AG04450 (cell line): ENCODE measurements around the gene MED28. TPM values are rescaled to one million over a fixed set of nuclear protein-coding genes. Genes with fewer than 3 reads are reported as not detected.

ENCODE experiments used
- CTCF ChIA-PET: fragments of 300-600, 350-600 bp; formaldehyde crosslinking; extraction: SDS; loops from one replicate; lab custom pipeline; 2022; ENCODE audit warnings: antibody characterized with exemption, inconsistent platforms; lab: Charles Lee
- POLR2A ChIA-PET: fragments of 350-600 bp; formaldehyde crosslinking; extraction: SDS; loops from one replicate; lab custom pipeline; 2021; ENCODE audit warnings: antibody characterized with exemption, inconsistent platforms; lab: Yijun Ruan, JAX
- DNase-seq: peaks from one replicate; pipeline ENCODE4 v3.0.0-alpha.2; 2011; ENCODE audit warnings: low read depth, low spot score
- H3K27ac ChIP-seq: one replicate; pipeline ENCODE4 v1.5.1; 2012; ENCODE audit warnings: low read depth, low read length, control low read depth
- H3K27me3 ChIP-seq: one replicate; pipeline ENCODE4 v1.6.0; 2012; ENCODE audit warnings: low read length; ENCODE audit not compliant: control insufficient read depth, insufficient read depth
- H3K4me3 ChIP-seq: 2 replicates; pipeline ENCODE4 v1.5.1; 2011; ENCODE audit warnings: mild to moderate bottlenecking, low read depth, low read length, control low read depth
- H3K9me3 ChIP-seq: 2 replicates; pipeline ENCODE4 v1.5.1; 2012; ENCODE audit warnings: low read length; ENCODE audit not compliant: control insufficient read depth, insufficient read depth
- CTCF ChIP-seq: IDR thresholded peaks from 2 replicates; pipeline ENCODE4 v1.5.1; 2011; ENCODE audit warnings: low read depth, low read length, control low read depth, inconsistent platforms
- polyA plus RNA-seq: library from polyadenylated mRNA; depleted of rRNA; stranded (reverse); fragments of >200 nt; gene quantifications from 2 replicates; pipeline ENCODE4 v1.2.3, GENCODE V29; 2011

Gene MED28
- polyA plus RNA-seq, 1 experiment = 48.6 TPM

- H3K27me3 ChIP-seq = no peaks in the 10 kb centered on the region
- DNase-seq = no peak
- ChIA-PET POLR2A (interaction anchor here (0.6 kb wide), 1 partner anchor 18 kb away, joined by 6 read pairs; no protein-coding TSS in a partner anchor), CTCF (interaction anchor here (1.1 kb wide), 1 partner anchor 19 kb away, joined by 3 read pairs; the partner anchor contains the start of gene MED28)
- no peaks in the 10 kb centered on the region for H3K9me3 ChIP-seq
- H3K4me3 ChIP-seq = no peak overlapping the region
- no peak overlapping the region for H3K27ac ChIP-seq
- TF ChIP-seq CTCF = no peak
Measured at GRCh38 chr4:17595471-17596005, 18.9 kb upstream of the MED28 start.

GRCh38 chr4:17597517-17597916 is 16.9 kb upstream of the MED28 start:
- Histone ChIP-seq H3K27ac (no peak overlapping the region), H3K9me3 (no peaks in the 10 kb centered on the region), H3K27me3 (no peaks in the 10 kb centered on the region), H3K4me3 (no peak overlapping the region)
- CTCF ChIA-PET = interaction anchor here (0.6 to 1.6 kb wide), 8 partner anchors 12 to 212 kb away, joined by 3 to 5 read pairs (median 3); no protein-coding TSS in a partner anchor
- TF ChIP-seq CTCF = peak; percentile 51
- POLR2A ChIA-PET = no interaction called here
- no peak for DNase-seq

- POLR2A ChIA-PET = no interaction called here
Measured at GRCh38 chr4:17599826-17600225, 14.6 kb upstream of the MED28 start.

GRCh38 chr4:17605236-17605635 is 9.2 kb upstream of the MED28 start:
- no peaks in the 10 kb centered on the region for H3K9me3 ChIP-seq
- H3K27me3 ChIP-seq = no peaks in the 10 kb centered on the region
- CTCF ChIA-PET = no interaction called here
- no peak overlapping the region for H3K27ac ChIP-seq
- DNase-seq = no peak
- no peak overlapping the region for H3K4me3 ChIP-seq
- POLR2A ChIA-PET = no interaction called here
- no peak for TF ChIP-seq CTCF

More at GRCh38 chr4:17599826-17600225, 14.6 kb upstream of the MED28 start:
- H3K9me3 ChIP-seq = no peaks in the 10 kb centered on the region
- CTCF ChIA-PET = interaction anchor here (0.7 to 1.2 kb wide), 2 partner anchors 20 to 36 kb away, joined by 3 read pairs; no protein-coding TSS in a partner anchor
- H3K27ac ChIP-seq = no peak overlapping the region
- no peak overlapping the region for H3K4me3 ChIP-seq
- no peak for DNase-seq
- no peak for TF ChIP-seq CTCF
- no peaks in the 10 kb centered on the region for H3K27me3 ChIP-seq

- no peaks in the 10 kb centered on the region for H3K9me3 ChIP-seq
Measured at GRCh38 chr4:17613761-17614415, 553 bp upstream of the MED28 start.

More at GRCh38 chr4:17613761-17614415, 553 bp upstream of the MED28 start:
- DNase-seq = peak; percentile 56
- Histone ChIP-seq H3K27me3 (no peaks in the 10 kb centered on the region), H3K4me3 (peak overlapping the region; percentile 92), H3K27ac (peak overlapping the region; percentile 97)
- ChIA-PET POLR2A (interaction anchor here (0.6 to 2.7 kb wide), 11 partner anchors 10 to 625 kb away, joined by 3 to 19 read pairs (median 5); partner anchors contain the start of genes DCAF16, LAP3 and NCAPG), CTCF (interaction anchor here (0.6 to 4.7 kb wide), 7 partner anchors 18 to 289 kb away, joined by 3 to 23 read pairs (median 5); no protein-coding TSS in a partner anchor)
- TF ChIP-seq CTCF = no peak
